HK-2 (cell line): ENCODE measurements around the gene FAM163A.
"Not testable (repeated sequence)": the region's sequence is repeated elsewhere in the genome, so short reads cannot be mapped to it uniquely, and the experiment has no call there.

Source experiments
- DNase-seq: peaks from one replicate; pipeline ENCODE4 v3.0.0-alpha.2; 2018; ENCODE audit not compliant: unreplicated experiment

FAM163A gene

DNA sequence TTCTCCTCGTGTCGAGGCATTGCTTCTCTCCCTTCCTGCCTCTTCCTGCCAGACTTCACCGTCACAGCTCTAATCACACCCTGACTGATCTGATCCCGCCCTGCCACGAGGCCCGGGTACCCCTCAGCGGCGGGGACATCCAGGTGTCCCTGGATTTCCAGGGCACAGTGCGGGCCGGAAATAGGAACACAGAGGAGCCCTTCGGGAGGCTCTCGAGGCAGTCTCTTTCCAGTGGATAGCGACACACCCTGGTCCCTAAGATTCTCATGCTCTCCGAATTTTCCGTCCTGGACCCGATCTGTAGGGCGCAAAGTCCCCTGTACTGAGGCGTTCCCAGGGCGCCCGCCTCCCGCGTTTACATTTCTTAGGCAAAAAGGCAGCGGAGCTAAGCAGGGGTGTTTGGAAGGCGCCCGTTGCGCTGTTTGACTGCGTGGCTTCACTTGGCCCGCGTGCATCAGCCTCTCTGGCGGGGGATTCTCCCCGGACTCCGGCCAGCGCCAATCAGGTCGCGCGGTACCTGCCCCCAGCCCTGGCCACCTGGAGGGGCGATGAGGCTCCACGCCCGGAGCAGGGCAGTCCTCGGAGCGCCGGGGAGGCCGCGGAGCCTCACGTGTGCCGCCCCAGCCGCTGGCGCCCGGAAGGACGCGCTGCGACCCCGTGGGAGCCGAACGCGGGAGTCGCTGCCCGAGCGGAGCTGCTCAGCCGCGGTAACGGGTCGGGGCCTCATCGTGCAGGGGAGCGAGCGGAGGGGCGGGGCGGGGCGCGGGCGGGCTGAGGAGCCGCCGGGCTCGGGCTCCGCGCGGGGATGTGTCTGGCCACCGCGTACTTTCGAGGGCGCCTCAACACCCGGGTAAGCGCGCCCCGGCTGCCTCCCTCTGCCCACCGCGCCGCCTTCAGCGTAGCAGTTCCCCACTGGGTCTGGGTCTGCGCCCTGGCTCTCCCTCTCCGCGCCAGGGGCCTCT, at the start of gene FAM163A:
Gene FAM163A, plus strand, starts transcription at position 575 of the 962 bp plus-strand sequence. CDS start 69,807 bp downstream, outside the sequence.
- no peak for DNase-seq

DNA sequence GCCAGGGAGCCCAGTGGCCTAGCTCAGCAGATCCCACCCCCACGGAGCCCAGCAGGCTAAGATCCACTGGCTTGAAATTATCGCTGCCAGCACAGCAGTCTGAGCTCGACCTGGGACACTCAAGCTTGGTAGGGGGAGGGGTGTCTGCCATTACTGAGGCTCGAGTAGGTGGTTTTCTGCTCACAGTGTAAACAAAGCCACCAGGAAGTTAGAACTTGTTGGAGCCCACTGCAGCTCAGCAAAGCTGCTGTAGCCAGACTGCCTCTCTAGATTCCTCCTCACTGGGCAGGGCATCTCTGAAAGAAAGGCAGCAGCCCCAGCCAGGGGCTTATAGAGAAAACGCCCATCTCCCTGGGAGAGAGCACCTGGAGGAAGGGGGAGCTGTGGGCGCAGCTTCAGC, 48.6 kb upstream of the FAM163A start:
- DNase-seq = not testable (repeated sequence)

- DNase-seq = no peak
These were observed 40.0 kb upstream of the FAM163A start for GRCh38 chr1:179702946-179703539.

GRCh38 chr1:179706339-179706941, 36.7 kb upstream of the FAM163A start:
- peak; percentile 54 for DNase-seq

- no peak for DNase-seq
These were observed 35.7 kb upstream of the FAM163A start for GRCh38 chr1:179707406-179707805.

DNA sequence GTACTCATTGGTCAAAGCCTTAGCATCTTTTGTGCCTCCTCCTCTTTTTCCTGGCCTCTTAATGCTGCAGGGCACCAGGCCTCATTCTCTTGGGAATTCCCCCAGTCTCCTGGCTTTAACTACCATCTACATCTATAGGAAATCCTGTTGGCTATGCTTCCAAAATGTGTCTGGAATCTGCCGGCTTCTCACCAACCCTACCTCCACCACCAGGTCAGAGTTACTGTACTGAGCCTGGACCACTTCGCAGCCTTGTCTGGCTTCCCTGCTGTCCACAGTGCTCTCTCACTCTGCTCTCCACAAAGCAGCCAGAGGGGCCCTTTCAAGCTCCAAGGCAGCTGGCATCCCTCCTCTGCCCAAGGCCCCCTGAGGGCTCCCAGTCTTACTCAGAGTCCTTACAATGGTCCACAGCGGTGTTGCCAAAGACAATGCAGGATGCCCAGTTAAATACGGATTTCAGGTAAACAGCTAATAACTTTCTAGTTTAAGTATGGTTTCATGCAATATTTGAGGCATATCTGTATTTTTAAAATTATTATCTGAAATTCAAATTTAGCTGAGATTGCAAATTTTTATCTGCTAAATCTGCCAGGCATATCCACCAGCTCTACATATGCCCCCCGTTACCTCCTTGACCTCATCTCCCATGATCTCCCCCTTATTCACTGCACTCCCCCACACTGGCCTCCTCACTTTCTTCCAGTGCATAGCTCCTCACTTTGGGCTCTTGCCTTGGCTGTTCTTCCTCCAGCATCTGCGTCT, 34.5 kb upstream of the FAM163A start:
- DNase-seq = no peak

DNA sequence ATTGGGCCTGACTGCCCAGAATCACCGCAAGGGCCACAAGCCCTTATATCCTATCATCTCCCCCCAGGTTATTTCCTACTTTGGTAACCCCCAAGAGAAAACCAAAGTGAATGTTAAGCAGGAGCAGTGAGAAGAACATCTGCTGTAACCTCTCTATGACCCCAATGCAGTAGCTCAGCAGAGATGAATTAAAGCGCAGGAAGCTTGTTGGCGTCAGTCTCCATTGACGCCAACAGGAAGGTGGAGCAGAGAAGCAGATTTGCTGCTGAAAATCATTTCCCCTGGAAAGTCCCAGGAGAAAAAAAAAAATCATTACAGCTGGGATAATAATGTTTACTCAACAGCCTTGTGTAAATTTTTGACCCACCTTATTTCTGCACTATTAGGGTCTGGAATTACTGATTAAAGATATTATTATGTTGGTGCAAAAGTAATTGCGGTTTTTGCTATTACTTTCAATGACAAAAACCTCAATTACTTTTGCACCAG, 33.2 kb upstream of the FAM163A start:
- no peak for DNase-seq

- no peak for DNase-seq
These were observed 28.9 kb upstream of the FAM163A start for GRCh38 chr1:179714159-179714558.

- no peak for DNase-seq
These were observed 28.5 kb upstream of the FAM163A start for GRCh38 chr1:179714623-179715022.

- DNase-seq = no peak
These were observed 23.8 kb upstream of the FAM163A start for GRCh38 chr1:179719272-179719671.

DNA sequence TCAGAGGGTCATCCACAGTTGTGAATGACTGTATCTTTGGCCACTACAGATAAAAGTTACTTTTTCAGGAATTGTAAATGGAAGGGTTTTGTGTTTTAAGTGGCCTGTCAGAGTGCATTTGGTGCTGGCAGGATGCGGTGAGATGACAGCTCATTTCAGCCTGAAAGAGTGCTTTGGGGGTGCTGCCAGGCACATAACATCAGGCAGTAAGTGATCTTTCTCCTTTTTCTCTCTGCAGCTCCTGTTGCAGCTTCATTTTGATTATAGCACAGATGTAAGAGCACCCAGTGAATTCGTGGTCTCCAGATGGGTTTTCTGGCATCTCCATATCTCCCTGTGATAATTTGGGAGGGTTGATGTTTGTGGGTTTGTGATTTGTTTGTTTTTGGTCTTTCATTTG, 14.8 kb upstream of the FAM163A start:
- no peak for DNase-seq

DNA sequence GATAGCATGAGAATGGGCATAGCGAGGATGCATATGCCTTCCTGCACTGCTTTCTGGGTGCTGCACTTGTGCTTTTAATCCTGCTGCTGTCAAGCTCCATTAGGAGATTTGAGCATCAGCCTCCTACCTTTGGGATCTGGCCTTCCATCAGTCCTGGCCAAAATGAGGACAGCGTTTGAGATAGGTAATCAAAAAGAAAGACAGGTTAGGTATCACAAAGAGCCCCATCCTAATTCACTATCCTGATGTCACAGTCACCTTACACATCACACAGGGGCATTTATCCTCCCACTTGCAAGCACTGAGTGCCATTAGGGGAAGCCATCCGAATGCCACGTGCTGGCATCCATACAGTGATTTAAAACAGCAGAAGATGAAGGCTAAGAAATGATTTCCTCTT, 13.2 kb upstream of the FAM163A start:
- DNase-seq = no peak

DNA sequence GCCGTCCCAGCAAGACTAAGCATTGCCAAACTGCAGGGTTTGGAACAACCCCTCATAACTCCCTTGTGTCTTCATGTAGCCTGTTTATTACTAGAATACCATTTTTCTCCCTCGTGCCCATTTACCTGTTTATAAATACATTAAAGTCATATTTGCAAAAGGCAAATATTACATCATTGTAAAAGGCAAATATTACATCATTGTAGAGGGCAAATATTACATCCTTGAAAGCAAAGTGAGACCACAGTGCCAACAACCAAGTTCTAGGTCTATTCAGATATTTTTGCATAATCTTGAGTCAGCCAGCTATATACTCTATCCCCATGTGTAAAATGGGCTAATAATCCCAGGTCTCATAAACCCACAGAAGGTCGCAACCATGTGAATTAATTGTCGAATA, 11.4 kb upstream of the FAM163A start:
- no peak for DNase-seq

DNA sequence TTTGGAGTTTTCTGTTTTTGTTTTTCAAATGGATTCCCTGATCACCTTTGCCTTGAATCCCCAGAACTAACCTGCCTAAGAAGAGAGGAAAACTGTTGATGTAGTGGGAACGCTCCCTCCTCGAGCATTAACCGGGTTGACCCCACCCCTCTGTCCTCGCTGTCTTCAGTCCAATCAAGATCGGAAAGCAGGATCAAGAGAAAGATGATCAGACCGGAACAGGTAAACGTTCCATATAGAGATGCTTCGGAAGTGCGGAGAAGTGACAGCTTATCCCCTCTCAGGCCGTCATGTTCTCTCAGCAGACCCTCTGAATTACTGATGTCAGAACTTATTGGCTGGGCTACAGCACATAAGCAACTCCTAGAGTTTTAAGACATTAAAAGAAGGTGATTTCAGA, 800 bp upstream of the FAM163A start:
- no peak for DNase-seq

DNA sequence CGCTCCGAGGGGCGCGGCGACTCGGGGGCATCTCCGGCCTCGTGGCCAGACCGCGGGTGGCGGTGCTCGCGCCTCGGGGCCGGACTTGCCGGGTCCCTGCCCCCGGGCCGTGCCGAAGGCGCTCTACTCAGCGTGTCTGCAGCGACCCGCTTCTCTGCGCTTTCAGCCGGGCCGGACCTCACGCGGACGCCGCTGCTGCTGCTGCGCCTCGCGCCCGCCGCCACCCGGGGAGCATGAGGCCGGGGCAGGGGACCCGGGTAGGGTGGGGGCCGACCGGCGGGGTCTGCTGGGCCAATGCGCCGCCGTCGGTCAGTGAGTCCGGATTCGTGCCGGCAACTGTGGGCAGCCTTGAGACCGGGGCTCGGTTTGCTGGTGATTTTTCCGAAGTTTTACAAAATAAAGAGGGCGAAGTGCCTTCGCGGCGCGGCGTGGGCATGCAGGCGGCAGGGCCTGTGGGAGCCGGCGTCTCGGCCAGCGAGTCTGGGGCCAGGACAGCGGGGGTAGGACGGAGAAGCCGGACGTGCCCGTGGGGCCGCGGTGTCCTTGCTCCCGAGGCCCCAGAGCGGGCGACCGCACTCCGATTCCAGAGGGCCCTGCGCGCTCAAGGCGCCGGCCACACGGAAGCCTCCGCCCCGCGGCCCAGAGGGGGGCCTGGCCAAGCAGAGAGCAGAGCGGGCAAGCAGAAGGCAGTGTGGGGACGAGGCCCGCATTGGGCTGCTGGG, 749 bp downstream of the FAM163A start:
- no peak for DNase-seq

DNA sequence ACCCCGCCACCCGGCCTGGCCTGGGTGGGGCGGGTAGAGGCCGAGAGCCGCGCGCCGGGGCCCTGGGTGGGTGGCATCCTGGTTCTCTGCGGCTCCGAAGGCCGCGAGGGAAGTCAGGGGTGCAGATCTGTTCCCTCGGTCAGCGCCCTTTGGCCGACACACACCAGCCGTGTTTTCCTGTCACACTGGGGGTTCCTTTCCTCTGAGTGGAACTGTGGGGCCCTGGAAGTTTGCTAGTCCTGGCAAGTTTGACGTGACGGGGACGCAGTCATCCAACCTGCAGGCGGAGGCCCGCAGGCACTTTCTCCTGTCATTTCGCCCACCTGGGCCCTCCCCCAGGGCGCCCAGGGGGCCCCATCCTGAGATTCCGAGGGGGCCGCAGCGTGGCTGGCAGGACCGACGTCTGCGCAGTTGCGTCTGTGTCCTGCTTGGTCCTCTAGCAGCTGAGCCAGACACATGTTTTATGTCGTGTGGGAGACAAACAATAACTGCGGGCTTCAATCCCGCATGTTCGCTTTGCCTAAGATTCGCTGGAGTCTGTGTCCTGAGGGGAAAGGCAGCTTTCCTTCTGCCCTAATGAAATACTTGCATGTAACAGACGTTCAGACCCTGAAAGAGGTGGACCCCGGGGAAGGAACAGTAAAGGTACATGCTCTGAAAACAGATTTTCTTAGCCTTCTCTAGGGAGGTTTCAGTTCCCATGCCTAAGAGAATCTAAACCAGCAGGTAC, 1.5 kb downstream of the FAM163A start:
- no peak for DNase-seq

- no peak for DNase-seq
These were observed 2.1 kb downstream of the FAM163A start for GRCh38 chr1:179745131-179745611.

GRCh38 chr1:179745743-179746142, 2.7 kb downstream of the FAM163A start:
- DNase-seq = no peak

DNA sequence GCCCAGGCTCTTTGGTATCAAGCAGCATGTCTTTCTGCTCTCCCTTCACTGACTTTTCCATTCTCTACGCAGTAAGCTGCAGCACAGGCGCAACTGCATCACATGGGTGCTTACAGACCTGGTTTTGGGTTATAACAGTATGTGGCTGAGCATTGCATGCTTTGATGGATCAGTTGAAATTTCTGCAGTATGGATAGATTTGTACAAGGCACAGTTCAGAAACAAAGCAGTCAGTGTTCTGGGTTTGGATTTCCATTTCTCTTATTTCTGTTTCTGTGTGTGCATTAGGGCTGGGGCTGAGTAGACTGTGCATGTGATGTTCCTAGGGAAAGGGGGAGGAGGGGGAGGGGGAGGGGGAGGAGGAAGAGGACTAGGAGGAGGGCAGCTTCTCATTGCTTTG, 4.5 kb downstream of the FAM163A start:
- DNase-seq = no peak

GRCh38 chr1:179748772-179749171, 5.7 kb downstream of the FAM163A start:
- DNase-seq = no peak
